K562 (cell line): ENCODE results near the gene PTCH2. TPM values are rescaled to one million over a fixed set of nuclear protein-coding genes. Genes with fewer than 3 reads are reported as not detected.

Experiments used
- CBX2 ChIP-seq: fragments of 200-600 bp; sonication (generic); IDR thresholded peaks from one replicate; pipeline ENCODE4 v1.6.1; 2012; ENCODE audit warnings: mild to moderate bottlenecking, low read length, inconsistent platforms; ENCODE audit not compliant: insufficient read depth, poor library complexity, severe bottlenecking
- CTCFL ChIP-seq: IDR thresholded peaks from 2 replicates; pipeline ENCODE4 v1.6.1; 2011; ENCODE audit warnings: borderline replicate concordance, low read depth, mild to moderate bottlenecking, moderate library complexity, low read length; ENCODE audit not compliant: insufficient read depth, poor library complexity, severe bottlenecking
- E2F5 ChIP-seq: sonication (generic); formaldehyde crosslinking; IDR thresholded peaks from 2 replicates; pipeline ENCODE4 v1.8.0; 2022; ENCODE audit warnings: mild to moderate bottlenecking, missing genetic modification reagents
- ERF ChIP-seq: fragments of 450-650 bp; formaldehyde crosslinking; IDR thresholded peaks from 2 replicates; pipeline ENCODE4 v1.4.0; 2020; ENCODE audit warnings: mild to moderate bottlenecking, mixed read lengths
- FOXP4 ChIP-seq: sonication (generic); formaldehyde crosslinking; IDR thresholded peaks from 2 replicates; pipeline ENCODE4 v1.8.0; 2022; ENCODE audit warnings: mild to moderate bottlenecking, missing genetic modification reagents, borderline replicate concordance
- KDM1A ChIP-seq, 2 experiments: fragments of 450-650 bp; IDR thresholded peaks; 2 replicates each; pipeline ENCODE4 v1.6.1; 2016; ENCODE audit warnings: mild to moderate bottlenecking in 2 of 2
- PHTF2 ChIP-seq: fragments of 250-450 bp; sonication (Bioruptor Pico); IDR thresholded peaks from 2 replicates; pipeline ENCODE4 v1.5.0; 2021; ENCODE audit warnings: mild to moderate bottlenecking
- SNIP1 ChIP-seq: fragments of 450-650 bp; IDR thresholded peaks from 2 replicates; pipeline ENCODE4 v1.7.1; 2017; ENCODE audit warnings: low read depth, mild to moderate bottlenecking
- USF2 ChIP-seq: sonication (generic); formaldehyde crosslinking; IDR thresholded peaks from 2 replicates; pipeline ENCODE4 v1.5.0; 2020; ENCODE audit warnings: missing genetic modification reagents
- XRCC4 ChIP-seq: IDR thresholded peaks from one replicate; pipeline ENCODE4 v1.6.1; 2011; ENCODE audit not compliant: insufficient read depth, insufficient read length; ENCODE audit errors: extremely low read depth
- ZC3H11A ChIP-seq: IDR thresholded peaks from 2 replicates; pipeline ENCODE4 v1.6.1; 2012; ENCODE audit warnings: low read depth, low read length, improper control_type of control experiment
- ZFX ChIP-seq: sonication (generic); formaldehyde crosslinking; IDR thresholded peaks from 2 replicates; pipeline ENCODE4 v1.8.0; 2022; ENCODE audit warnings: mild to moderate bottlenecking, missing genetic modification reagents, moderate library complexity
- ZNF174 ChIP-seq: fragments of 250-450 bp; sonication (Bioruptor Pico); IDR thresholded peaks from 2 replicates; pipeline ENCODE4 v1.4.0; 2020; ENCODE audit warnings: mild to moderate bottlenecking
- ZNF232 ChIP-seq: sonication (generic); formaldehyde crosslinking; IDR thresholded peaks from 2 replicates; pipeline ENCODE4 v1.8.0; 2022; ENCODE audit warnings: mild to moderate bottlenecking, missing genetic modification reagents
- ZNF398 ChIP-seq: fragments of 250-450 bp; sonication (Bioruptor Pico); IDR thresholded peaks from 2 replicates; pipeline ENCODE4 v1.8.0; 2021; ENCODE audit warnings: moderate library complexity, mild to moderate bottlenecking, inconsistent platforms
- ZNF644 ChIP-seq: fragments of 200-800 bp; sonication (Bioruptor generic); IDR thresholded peaks from 2 replicates; pipeline ENCODE4 v1.6.1; 2016; ENCODE audit warnings: low read depth, missing genetic modification characterization, missing compliant biosample characterization
- ZNF655 ChIP-seq: fragments of 250-450 bp; sonication (Bioruptor Pico); IDR thresholded peaks from 2 replicates; pipeline ENCODE4 v1.5.0; 2021
- polyA plus RNA-seq, 8 experiments: library from polyadenylated mRNA; depleted of rRNA in 4 of 8; stranded (reverse) in 5 of 8; unstranded in 3 of 8; fragments of >200 nt; fragmentation: Nextera tagmentation in 2 of 8; fragmentation: Illumina TruSeq in 1 of 8; extraction: Ambion mirVana in 2 of 8; extraction: Trizol in 1 of 8; gene quantifications; 2 replicates each; pipeline versions ENCODE4 v1.2.1 to v1.2.3, GENCODE V29; 2011 to 2014; ENCODE audit warnings: inconsistent platforms in 1 of 8, missing spikeins in 1 of 8
- total RNA-seq, 7 experiments: library from RNA; depleted of rRNA in 6 of 7; stranded (reverse); fragments of >200 nt in 6 of 7; fragmentation: Illumina TruSeq in 2 of 7; extraction: Trizol in 2 of 7; gene quantifications; 2 replicates each; pipeline versions ENCODE4 v1.2.1 to v1.2.3, GENCODE V29; 2011 to 2021; ENCODE audit warnings: low replicate concordance in 1 of 7

PTCH2 gene
- total and polyA plus RNA-seq, 9 of the 15 experiments (the other 6 are each of a cell fraction or from before 2014, with no cell fraction given) = 0.15 to 27.3 (median 0.48) TPM; not detected in 1

GRCh38 chr1:44807364-44808062, 35.5 kb downstream of the PTCH2 start (continued):
- TF ChIP-seq FOXP4 (CRISPR knock-in tag) = peak; percentile 98; the same call in 1 of the 2 replicates
- TF ChIP-seq ERF = no peak; the same call in 1 of the 2 replicates
- no peak for TF ChIP-seq CBX2
- TF ChIP-seq CTCFL = peak; percentile 6
- TF ChIP-seq SNIP1 = no peak
- peak in 1 of 2 experiments; percentile 29; a peak in 2 of 4 replicates for TF ChIP-seq KDM1A (IDR thresholded peaks at IDR 0.05)
- no peak for TF ChIP-seq ZNF655 (CRISPR knock-in tag)
- peak; percentile 86; the same call in 1 of the 2 replicates for TF ChIP-seq ZNF232 (CRISPR knock-in tag)
- TF ChIP-seq ZNF644 (tag) = peak; percentile 96
- peak; percentile 80 for TF ChIP-seq ZFX (CRISPR knock-in tag)
- no peak; the same call in 1 of the 2 replicates for TF ChIP-seq ZNF174
- TF ChIP-seq ZNF398 = no peak
- TF ChIP-seq E2F5 = peak; percentile 97; the same call in 1 of the 2 replicates
- no peak for TF ChIP-seq PHTF2 (CRISPR knock-in tag)
- no peak for TF ChIP-seq ZC3H11A
- no peak for TF ChIP-seq XRCC4
- TF ChIP-seq USF2 = no peak
